NCI-H446 (cell line): Measurements from ENCODE around the gene HEATR5B.

ENCODE experiments used
- DNase-seq, 2 experiments: peaks; one replicate each; lab custom pipeline; 2025; lab: John Stamatoyannopoulos, UW

The HEATR5B gene

GRCh38 chr2:37083873-37084794 lies at the start of gene HEATR5B, which contains the start of gene GPATCH11:
Gene HEATR5B, minus strand, starts transcription at chr2:37084372. Its CDS starts 958 bp downstream, at chr2:37083414.
Gene GPATCH11, plus strand, starts transcription at chr2:37084518. Its CDS starts 3,864 bp downstream, at chr2:37088382.
- peak; percentile 81 to 96 for DNase-seq

- no peak for DNase-seq
Observed at GRCh38 chr2:37132914-37133313, 48.7 kb upstream of the HEATR5B start.

- no peak for DNase-seq
Observed at GRCh38 chr2:37125416-37125815, 41.2 kb upstream of the HEATR5B start.

GRCh38 chr2:37119157-37119556 lies 35.0 kb upstream of the HEATR5B start:
- no peak for DNase-seq

- no peak for DNase-seq
Observed at GRCh38 chr2:37117566-37117965, 33.4 kb upstream of the HEATR5B start.

- DNase-seq, result no peak
Observed at GRCh38 chr2:37111958-37112357, 27.8 kb upstream of the HEATR5B start.

GRCh38 chr2:37110306-37111212 lies 26.4 kb upstream of the HEATR5B start:
- DNase-seq, result no peak

GRCh38 chr2:37109523-37109922 lies 25.4 kb upstream of the HEATR5B start:
- DNase-seq, result no peak

GRCh38 chr2:37105150-37105549 lies 21.0 kb upstream of the HEATR5B start:
- DNase-seq, result no peak

- DNase-seq, result no peak
Observed at GRCh38 chr2:37104178-37104577, 20.0 kb upstream of the HEATR5B start.

GRCh38 chr2:37102588-37102987 lies 18.4 kb upstream of the HEATR5B start:
- no peak for DNase-seq

GRCh38 chr2:37100054-37100453 lies 15.9 kb upstream of the HEATR5B start:
- no peak for DNase-seq

- DNase-seq, result no peak
Observed at GRCh38 chr2:37098416-37099118, 14.4 kb upstream of the HEATR5B start.

GRCh38 chr2:37096568-37096967 lies 12.4 kb upstream of the HEATR5B start:
- DNase-seq, result no peak

GRCh38 chr2:37091873-37092272 lies 7.7 kb upstream of the HEATR5B start:
- no peak for DNase-seq

GRCh38 chr2:37090019-37090477 lies 5.9 kb upstream of the HEATR5B start:
- no peak for DNase-seq

- no peak for DNase-seq
Observed at GRCh38 chr2:37085731-37086147, 1.6 kb upstream of the HEATR5B start.

GRCh38 chr2:37084797-37085196 lies 625 bp upstream of the HEATR5B start:
- DNase-seq, result no peak

- no peak for DNase-seq
Observed at GRCh38 chr2:37080689-37081088, 3.5 kb downstream of the HEATR5B start.

GRCh38 chr2:37080266-37080665 lies 3.9 kb downstream of the HEATR5B start:
- DNase-seq, result no peak

- DNase-seq, result no peak
Observed at GRCh38 chr2:37070931-37071330, 13.2 kb downstream of the HEATR5B start.

GRCh38 chr2:37068686-37069085 lies 15.5 kb downstream of the HEATR5B start:
- DNase-seq, result no peak
